Measurements from ENCODE around the gene VIT. TPM values are rescaled to one million over a fixed set of nuclear protein-coding genes. Genes with fewer than 3 reads are reported as not detected.

VIT gene
- total and polyA plus RNA-seq, 2 experiments from 2014 or later, result not detected

- TF ChIP-seq ETS1 (IDR thresholded peaks at IDR 0.05) (no peak), CTCF (conservative IDR thresholded peaks at IDR 0.05; ENCODE audit: low read depth in 2 of 2) (no peak), REST (IDR thresholded peaks at IDR 0.05; ENCODE audit: unreplicated experiment) (no peak), ZNF114 (CRISPR knock-in tag; IDR thresholded peaks at IDR 0.05) (no peak)
Observed at GRCh38 chr2:36717603-36718266, 21.2 kb downstream of the VIT start (continued).

GRCh38 chr2:36727550-36727949 lies 31.0 kb downstream of the VIT start:
- no peaks in the 10 kb centered on the region for H3K27me3 Mint-ChIP-seq (ENCODE audit: insufficient read depth, low read depth, poor library complexity)
- no peak overlapping the region for H3K4me3 ChIP-seq
- H3K27ac ChIP-seq (ENCODE audit: low read depth), result no peak overlapping the region
- ATAC-seq (no peak), DNase-seq (ENCODE audit: low spot score) (no peak)
- H3K9me2 ChIP-seq (ENCODE audit: insufficient read depth), result 0 out of 2 replicates have a peak, but pooled peaks cover 2% of the 10 kb centered on the region
- H3K36me3 Mint-ChIP-seq (ENCODE audit: low read depth), result peaks cover 14% of the 10 kb centered on the region; the same call in 2 of the 3 replicates
- H3K4me2 ChIP-seq, result no peak overlapping the region
- no peak overlapping the region for H2AFZ ChIP-seq
- H3K9me3 Mint-ChIP-seq, result peaks cover 18% of the 10 kb centered on the region
- H3K4me3 Mint-ChIP-seq, result no peak overlapping the region
- H3K27me3 ChIP-seq (ENCODE audit: insufficient read depth), result no peaks in the 10 kb centered on the region
- no peaks in the 10 kb centered on the region for H4K20me1 ChIP-seq (replicated peaks; ENCODE audit: insufficient read depth)
- H3F3A ChIP-seq (replicated peaks; ENCODE audit: low read depth), result no peaks in the 10 kb centered on the region
- no peak overlapping the region for H3K27ac Mint-ChIP-seq
- H3K36me3 ChIP-seq (ENCODE audit: insufficient read depth), result no peaks in the 10 kb centered on the region
- H3K79me2 ChIP-seq (replicated peaks; ENCODE audit: insufficient read depth), result no peaks in the 10 kb centered on the region
- no peaks in the 10 kb centered on the region for H3K4me1 ChIP-seq (ENCODE audit: insufficient read depth)
- peaks cover under 1% of the 10 kb centered on the region; the same call in 1 of the 3 replicates for H3K4me1 Mint-ChIP-seq
- TF ChIP-seq NANOG (IDR thresholded peaks at IDR 0.05; ENCODE audit: borderline replicate concordance) (no peak), ZNF462 (CRISPR knock-in tag; IDR thresholded peaks at IDR 0.05) (no peak), STAT1 (IDR thresholded peaks at IDR 0.05; ENCODE audit: unreplicated experiment) (no peak), JUNB (IDR thresholded peaks at IDR 0.05; ENCODE audit: unreplicated experiment) (no peak)

Data from GM23338 (cell line).